ENCODE measurements around the gene MUC16. TPM values are rescaled to one million over a fixed set of nuclear protein-coding genes. Genes with fewer than 3 reads are reported as not detected.

MUC16 gene
- total RNA-seq: 1.0 and 1.1 TPM in 2 replicates
- total RNA-seq (2013): 0.19 TPM
- polyA plus RNA-seq: 0.14 and 0.91 TPM in 2 replicates
- polyA minus RNA-seq: 0.50 and 1.0 TPM in 2 replicates

DNA sequence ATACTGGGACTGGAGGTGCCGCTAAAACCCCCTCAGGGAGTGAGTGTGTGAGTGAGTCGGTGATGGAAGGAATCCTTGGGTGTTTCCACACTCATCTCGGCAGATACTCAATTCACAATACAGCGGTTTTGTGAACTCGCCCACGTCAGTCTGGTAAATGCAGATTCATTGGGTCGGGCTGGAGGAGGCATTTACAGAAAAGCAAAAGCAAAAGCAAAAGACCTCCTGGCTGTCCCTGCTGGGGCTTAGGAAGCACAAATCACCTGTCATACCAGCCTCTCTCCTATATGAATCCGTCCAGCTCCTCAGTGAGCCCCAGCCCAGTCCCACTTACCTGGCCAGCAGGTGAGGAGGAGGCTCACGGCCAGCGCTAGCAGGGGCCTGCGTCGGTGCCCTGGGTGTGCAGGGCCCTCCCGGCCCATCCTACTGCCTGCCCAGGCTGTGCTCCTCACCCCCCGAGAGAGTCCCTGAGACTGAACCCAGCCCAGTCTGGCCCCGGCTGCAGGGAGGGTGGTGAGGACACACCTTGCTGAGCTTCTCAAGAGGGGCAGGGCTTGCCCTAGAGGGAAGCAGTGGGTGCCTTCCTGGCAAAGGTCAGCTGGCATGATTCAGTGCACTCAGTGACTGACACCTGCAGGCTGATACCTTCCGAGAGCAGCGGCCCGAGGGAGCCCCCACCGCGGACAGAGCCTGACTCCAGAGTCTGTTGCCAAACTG, at the start of gene MUC16:
MUC16 (minus strand) TSS at position 475 of the 717 bp plus-strand sequence.
- POLR2A ChIA-PET: no interaction called here
- Histone ChIP-seq H3K4me2 (replicated peaks; ENCODE audit: low read depth, low read length, poor library complexity, severe bottlenecking) (peak within 1 kb of the TSS; percentile 22), H2AFZ (ENCODE audit: insufficient read depth, low read depth, low read length, poor library complexity, severe bottlenecking) (no peak within 1 kb of the TSS), H3K79me2 (ENCODE audit: control insufficient read depth, insufficient read depth, low read length) (no peaks in the 10 kb centered on the region), H3K9me3 (ENCODE audit: control extremely low read depth in 1 of 3, control insufficient read depth in 2 of 3, insufficient read depth in 1 of 3, low read length in 2 of 3) (peaks cover 0 to 20% (median 0%) of the 10 kb centered on the region in 3 donors), H3K4me1 (ENCODE audit: control insufficient read depth in 2 of 2, insufficient read depth in 2 of 2, low read length in 2 of 2) (no peaks in the 10 kb centered on the region), H3K36me3 (replicated peaks in 1 of 2; ENCODE audit: control extremely low read depth in 1 of 2, control insufficient read depth in 1 of 2, extremely low read depth in 1 of 2, insufficient read depth in 2 of 2, low read length in 1 of 2) (no peaks in the 10 kb centered on the region), H3K27ac (ENCODE audit: low read length in 2 of 2) (no peak within 1 kb of the TSS), H3K4me3 (ENCODE audit: control extremely low read depth in 1 of 5, extremely low read depth in 1 of 5, insufficient read depth in 1 of 5, low read depth in 2 of 5, low read length in 4 of 5) (peak within 1 kb of the TSS in 1 of 5 experiments; percentile 40), H3K9ac (ENCODE audit: low read length) (no peak within 1 kb of the TSS), H4K20me1 (ENCODE audit: control insufficient read depth, insufficient read depth, low read length, poor library complexity, severe bottlenecking) (no peaks in the 10 kb centered on the region), H3K27me3 (replicated peaks in 1 of 4; ENCODE audit: control extremely low read depth in 1 of 4, control insufficient read depth in 3 of 4, insufficient read depth in 4 of 4, low read length in 3 of 4) (no peaks in the 10 kb centered on the region)
- no peak within 1 kb of the TSS for H3K27ac Mint-ChIP-seq
- H3K4me1 Mint-ChIP-seq: no peaks in the 10 kb centered on the region
- intact Hi-C loops (cut with micrococcal nuclease): no loop called here
- H3K4me3 Mint-ChIP-seq: peak within 1 kb of the TSS; percentile 39
- no peak for ATAC-seq (ENCODE audit: low read depth)
- no peak for TF ChIP-seq EZH2 (IDR thresholded peaks at IDR 0.05; ENCODE audit: borderline replicate concordance, insufficient read depth, low read depth, low read length, poor library complexity, severe bottlenecking)
- TF ChIP-seq, protein P1, sequence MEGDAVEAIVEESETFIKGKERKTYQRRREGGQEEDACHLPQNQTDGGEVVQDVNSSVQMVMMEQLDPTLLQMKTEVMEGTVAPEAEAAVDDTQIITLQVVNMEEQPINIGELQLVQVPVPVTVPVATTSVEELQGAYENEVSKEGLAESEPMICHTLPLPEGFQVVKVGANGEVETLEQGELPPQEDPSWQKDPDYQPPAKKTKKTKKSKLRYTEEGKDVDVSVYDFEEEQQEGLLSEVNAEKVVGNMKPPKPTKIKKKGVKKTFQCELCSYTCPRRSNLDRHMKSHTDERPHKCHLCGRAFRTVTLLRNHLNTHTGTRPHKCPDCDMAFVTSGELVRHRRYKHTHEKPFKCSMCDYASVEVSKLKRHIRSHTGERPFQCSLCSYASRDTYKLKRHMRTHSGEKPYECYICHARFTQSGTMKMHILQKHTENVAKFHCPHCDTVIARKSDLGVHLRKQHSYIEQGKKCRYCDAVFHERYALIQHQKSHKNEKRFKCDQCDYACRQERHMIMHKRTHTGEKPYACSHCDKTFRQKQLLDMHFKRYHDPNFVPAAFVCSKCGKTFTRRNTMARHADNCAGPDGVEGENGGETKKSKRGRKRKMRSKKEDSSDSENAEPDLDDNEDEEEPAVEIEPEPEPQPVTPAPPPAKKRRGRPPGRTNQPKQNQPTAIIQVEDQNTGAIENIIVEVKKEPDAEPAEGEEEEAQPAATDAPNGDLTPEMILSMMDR (IDR thresholded peaks at IDR 0.05): no peak
- CTCF ChIA-PET: interaction anchor here (0.6 kb wide), 1 partner anchor 59 kb away, joined by 5 read pairs; no protein-coding TSS in a partner anchor
- H3K9me3 Mint-ChIP-seq (ENCODE audit: insufficient read depth): no peaks in the 10 kb centered on the region
- DNase-seq: no peak
- 79% methylated on average over 14 of the region's 20 CpGs for WGBS (ENCODE audit: insufficient coverage)
- no peaks in the 10 kb centered on the region for H3K27me3 Mint-ChIP-seq

DNA sequence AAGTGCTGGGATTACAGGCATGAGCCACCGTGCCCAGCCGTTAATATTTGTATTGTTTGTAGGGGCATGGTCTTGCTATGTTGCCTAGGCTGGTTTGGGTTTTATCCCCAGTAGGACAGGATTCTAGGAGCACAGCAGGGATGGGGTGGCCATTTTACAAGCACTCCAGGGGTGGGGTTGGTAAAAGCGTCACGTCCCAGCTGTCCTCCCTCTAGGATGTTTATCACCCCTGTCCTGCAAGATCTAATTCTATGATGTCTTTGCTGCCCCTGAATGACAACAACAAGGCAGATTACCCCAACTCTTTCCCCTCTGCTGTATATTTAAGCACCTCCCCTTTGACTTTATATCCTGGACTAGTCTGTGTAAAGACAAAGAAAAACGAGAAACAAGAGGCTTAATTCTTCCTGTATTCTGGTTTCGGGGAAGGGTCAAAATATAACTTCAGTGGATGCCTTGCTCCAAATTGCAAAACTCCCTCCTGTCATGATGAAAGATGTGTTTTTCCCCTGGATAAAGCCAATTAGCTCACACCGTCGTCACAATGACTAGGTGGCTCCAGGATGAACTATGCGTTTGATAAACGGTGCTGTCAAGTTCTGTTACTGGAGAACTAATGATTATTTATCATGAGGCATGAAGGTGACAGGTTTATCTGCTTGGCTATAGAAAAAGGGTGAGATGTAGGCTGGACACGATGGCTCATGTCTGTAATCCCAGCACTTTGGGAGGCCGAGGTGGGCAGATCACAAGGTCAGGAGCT, 48.9 kb upstream of the MUC16 start:
- Histone ChIP-seq H3K27ac (ENCODE audit: low read length in 2 of 2) (no peak overlapping the region), H2AFZ (ENCODE audit: insufficient read depth, low read depth, low read length, poor library complexity, severe bottlenecking) (no peak overlapping the region), H4K20me1 (ENCODE audit: control insufficient read depth, insufficient read depth, low read length, poor library complexity, severe bottlenecking) (no peaks in the 10 kb centered on the region), H3K79me2 (ENCODE audit: control insufficient read depth, insufficient read depth, low read length) (no peaks in the 10 kb centered on the region), H3K36me3 (replicated peaks in 1 of 2; ENCODE audit: control extremely low read depth in 1 of 2, control insufficient read depth in 1 of 2, extremely low read depth in 1 of 2, insufficient read depth in 2 of 2, low read length in 1 of 2) (no peaks in the 10 kb centered on the region), H3K4me1 (ENCODE audit: control insufficient read depth in 2 of 2, insufficient read depth in 2 of 2, low read length in 2 of 2) (no peaks in the 10 kb centered on the region), H3K4me2 (replicated peaks; ENCODE audit: low read depth, low read length, poor library complexity, severe bottlenecking) (no peak overlapping the region), H3K27me3 (replicated peaks in 1 of 4; ENCODE audit: control extremely low read depth in 1 of 4, control insufficient read depth in 3 of 4, insufficient read depth in 4 of 4, low read length in 3 of 4) (no peaks in the 10 kb centered on the region), H3K9me3 (ENCODE audit: control extremely low read depth in 1 of 3, control insufficient read depth in 2 of 3, insufficient read depth in 1 of 3, low read length in 2 of 3) (peaks cover 0 to 5% (median 0%) of the 10 kb centered on the region in 3 donors), H3K4me3 (ENCODE audit: control extremely low read depth in 1 of 5, extremely low read depth in 1 of 5, insufficient read depth in 1 of 5, low read depth in 2 of 5, low read length in 4 of 5) (no peak overlapping the region), H3K9ac (ENCODE audit: low read length) (no peak overlapping the region)
- 85% methylated on average over 7 of the region's 12 CpGs for WGBS (ENCODE audit: insufficient coverage)
- TF ChIP-seq, protein P1 (IDR thresholded peaks at IDR 0.05): no peak
- TF ChIP-seq EZH2 (IDR thresholded peaks at IDR 0.05; ENCODE audit: borderline replicate concordance, insufficient read depth, low read depth, low read length, poor library complexity, severe bottlenecking): no peak
- intact Hi-C loops (cut with micrococcal nuclease): no loop called here
- Mint-ChIP-seq H3K4me1 (no peaks in the 10 kb centered on the region), H3K27ac (no peak overlapping the region), H3K27me3 (no peaks in the 10 kb centered on the region), H3K9me3 (ENCODE audit: insufficient read depth) (no peaks in the 10 kb centered on the region), H3K4me3 (no peak overlapping the region)
- ATAC-seq (ENCODE audit: low read depth) (no peak), DNase-seq (no peak)
- ChIA-PET POLR2A (no interaction called here), CTCF (no interaction called here)

All from B cell (primary cell).